Measurements from ENCODE around the gene AADACL4. TPM values are rescaled to one million over a fixed set of nuclear protein-coding genes. Genes with fewer than 3 reads are reported as not detected.

Gene AADACL4
- total RNA-seq, 1 experiment from 2014 or later, result not detected

DNA sequence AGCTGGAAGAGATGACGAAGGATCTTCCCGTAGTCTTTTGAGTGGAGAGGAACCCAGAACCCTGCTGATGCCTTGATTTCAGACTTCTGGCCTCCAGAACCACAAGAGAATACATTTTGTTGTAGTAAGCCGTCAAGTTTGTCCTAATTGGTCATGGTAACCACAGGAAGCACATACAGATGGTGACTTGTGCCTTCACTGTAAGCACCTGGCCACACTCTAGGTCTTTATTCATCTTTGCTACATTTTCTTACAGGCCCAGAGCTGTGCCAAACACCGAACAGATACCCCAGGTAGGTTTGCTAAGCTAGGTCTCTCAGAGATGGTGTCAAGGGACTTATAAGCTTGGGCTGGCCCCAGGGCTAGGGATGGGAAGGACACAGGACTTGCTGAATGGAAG lies 30.7 kb upstream of the AADACL4 start:
- Histone ChIP-seq H4K8ac (replicated peaks; ENCODE audit: insufficient read length, low read depth, low read length) (no peak overlapping the region), H3K27ac (ENCODE audit: insufficient read length, low read depth, low read length) (no peak overlapping the region), H2BK12ac (ENCODE audit: insufficient read length, low read depth, low read length) (no peak overlapping the region), H3K4me1 (ENCODE audit: insufficient read depth, low read length) (no peaks in the 10 kb centered on the region; the same call in 1 of the 2 replicates), H2AFZ (ENCODE audit: low read length) (no peak overlapping the region), H2AK5ac (ENCODE audit: insufficient read length, low read length) (no peak overlapping the region), H3K27me3 (ENCODE audit: insufficient read depth, low read length) (no peaks in the 10 kb centered on the region), H3K18ac (ENCODE audit: insufficient read length, low read depth, low read length) (no peak overlapping the region), H2BK20ac (ENCODE audit: low read depth, low read length, poor library complexity, severe bottlenecking) (no peak overlapping the region), H4K20me1 (ENCODE audit: control insufficient read depth, insufficient read depth, insufficient read length) (no peaks in the 10 kb centered on the region), H3K14ac (ENCODE audit: insufficient read depth, low read length) (no peak overlapping the region), H3K9me3 (ENCODE audit: control insufficient read depth, low read depth, low read length) (no peaks in the 10 kb centered on the region), H3T11ph (ENCODE audit: low read length) (no peak overlapping the region), H3K9ac (ENCODE audit: extremely low read depth, insufficient read length, low read length) (no peak overlapping the region), H4K5ac (ENCODE audit: insufficient read length, low read depth, low read length) (no peak overlapping the region), H3K4me2 (ENCODE audit: insufficient read depth, insufficient read length, low read length) (no peak overlapping the region), H3K56ac (ENCODE audit: insufficient read length, low read depth, low read length) (no peak overlapping the region), H4K91ac (ENCODE audit: insufficient read length, low read depth, low read length) (no peak overlapping the region), H3K79me2 (ENCODE audit: insufficient read depth, low read length) (no peaks in the 10 kb centered on the region), H3K4ac (ENCODE audit: low read depth, low read length) (no peak overlapping the region), H2BK120ac (ENCODE audit: low read depth, low read length, poor library complexity, severe bottlenecking) (no peak overlapping the region), H3K23ac (ENCODE audit: insufficient read length, low read depth, low read length) (no peak overlapping the region), H3K79me1 (ENCODE audit: insufficient read depth, low read depth, low read length, poor library complexity, severe bottlenecking) (no peaks in the 10 kb centered on the region), H2BK15ac (ENCODE audit: low read depth, low read length) (no peak overlapping the region), H2BK5ac (ENCODE audit: insufficient read length, low read length) (no peak overlapping the region), H3K23me2 (ENCODE audit: insufficient read length, low read depth, low read length, poor library complexity, severe bottlenecking) (peaks cover 10% of the 10 kb centered on the region)
- no peaks in the 10 kb centered on the region for H3K27me3 Mint-ChIP-seq (ENCODE audit: low read depth)
- H3K27ac Mint-ChIP-seq, result no peak overlapping the region
- no peak overlapping the region for H3K4me3 Mint-ChIP-seq
- TF ChIP-seq, protein P1, sequence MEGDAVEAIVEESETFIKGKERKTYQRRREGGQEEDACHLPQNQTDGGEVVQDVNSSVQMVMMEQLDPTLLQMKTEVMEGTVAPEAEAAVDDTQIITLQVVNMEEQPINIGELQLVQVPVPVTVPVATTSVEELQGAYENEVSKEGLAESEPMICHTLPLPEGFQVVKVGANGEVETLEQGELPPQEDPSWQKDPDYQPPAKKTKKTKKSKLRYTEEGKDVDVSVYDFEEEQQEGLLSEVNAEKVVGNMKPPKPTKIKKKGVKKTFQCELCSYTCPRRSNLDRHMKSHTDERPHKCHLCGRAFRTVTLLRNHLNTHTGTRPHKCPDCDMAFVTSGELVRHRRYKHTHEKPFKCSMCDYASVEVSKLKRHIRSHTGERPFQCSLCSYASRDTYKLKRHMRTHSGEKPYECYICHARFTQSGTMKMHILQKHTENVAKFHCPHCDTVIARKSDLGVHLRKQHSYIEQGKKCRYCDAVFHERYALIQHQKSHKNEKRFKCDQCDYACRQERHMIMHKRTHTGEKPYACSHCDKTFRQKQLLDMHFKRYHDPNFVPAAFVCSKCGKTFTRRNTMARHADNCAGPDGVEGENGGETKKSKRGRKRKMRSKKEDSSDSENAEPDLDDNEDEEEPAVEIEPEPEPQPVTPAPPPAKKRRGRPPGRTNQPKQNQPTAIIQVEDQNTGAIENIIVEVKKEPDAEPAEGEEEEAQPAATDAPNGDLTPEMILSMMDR (conservative IDR thresholded peaks at IDR 0.05), result no peak
- WGBS (ENCODE audit: extremely low coverage, insufficient read length, low lambda C conversion rate), result no CpG with 5 or more reads among the region's 4 CpGs
- DNase-seq, result no peak
- H3K9me3 Mint-ChIP-seq, result peaks cover 0 to under 1% of the 10 kb centered on the region in 2 experiments; a peak in 1 of 5 replicates
- H3K4me1 Mint-ChIP-seq, result peaks cover 64 to 67% of the 10 kb centered on the region in 2 experiments
- H3K36me3 Mint-ChIP-seq (ENCODE audit: insufficient read depth in 1 of 3, low read depth in 3 of 3), result peaks cover 5 to 55% (median 53%) of the 10 kb centered on the region in 3 experiments

Measured in H9 (cell line).